Activated CD8-positive, alpha-beta memory T cell treated with anti-CD3 and anti-CD28 coated beads, Interleukin-2, amount 50 U/mL, for 48 hours (primary cell): ENCODE data around the gene DNAL4.

ENCODE experiments used
- DNase-seq: peaks from one replicate; pipeline ENCODE4 v3.0.0-alpha.2; 2020

The DNAL4 gene

GRCh38 chr22:38784035-38784434, 9.9 kb downstream of the DNAL4 start:
- DNase-seq = no peak

GRCh38 chr22:38783095-38783615, 10.8 kb downstream of the DNAL4 start:
- no peak for DNase-seq

GRCh38 chr22:38782402-38783094, 11.4 kb downstream of the DNAL4 start:
- DNase-seq = no peak

- no peak for DNase-seq
Measured at GRCh38 chr22:38781033-38781432, 12.9 kb downstream of the DNAL4 start.

- DNase-seq = no peak
Measured at GRCh38 chr22:38777087-38777671, 16.8 kb downstream of the DNAL4 start.

GRCh38 chr22:38776086-38776485, 17.9 kb downstream of the DNAL4 start:
- DNase-seq = no peak

- no peak for DNase-seq
Measured at GRCh38 chr22:38775656-38776055, 18.3 kb downstream of the DNAL4 start.

GRCh38 chr22:38774496-38775166, 19.3 kb downstream of the DNAL4 start:
- DNase-seq = no peak

GRCh38 chr22:38773363-38773946, 20.5 kb downstream of the DNAL4 start:
- DNase-seq = no peak

GRCh38 chr22:38772623-38772873, 21.4 kb downstream of the DNAL4 start:
- DNase-seq = no peak

GRCh38 chr22:38770257-38770949, 23.5 kb downstream of the DNAL4 start:
- no peak for DNase-seq

GRCh38 chr22:38768036-38768435, 25.9 kb downstream of the DNAL4 start:
- DNase-seq = no peak

- no peak for DNase-seq
Measured at GRCh38 chr22:38767313-38767712, 26.6 kb downstream of the DNAL4 start.

- DNase-seq = no peak
Measured at GRCh38 chr22:38766076-38766777, 27.7 kb downstream of the DNAL4 start.

- no peak for DNase-seq
Measured at GRCh38 chr22:38762551-38762983, 31.4 kb downstream of the DNAL4 start.

- no peak for DNase-seq
Measured at GRCh38 chr22:38761202-38762162, 32.5 kb downstream of the DNAL4 start.

- DNase-seq = no peak
Measured at GRCh38 chr22:38760477-38761201, 33.3 kb downstream of the DNAL4 start.

GRCh38 chr22:38759005-38759404, 34.9 kb downstream of the DNAL4 start:
- DNase-seq = no peak

GRCh38 chr22:38758276-38758945, 35.5 kb downstream of the DNAL4 start:
- DNase-seq = peak; percentile 82

GRCh38 chr22:38757464-38757757, 36.5 kb downstream of the DNAL4 start:
- no peak for DNase-seq
